NCI-H1105 (cell line): Measurements from ENCODE around the gene PPP1R27.

Experiments used
- DNase-seq: peaks from one replicate; lab custom pipeline; 2025; lab: John Stamatoyannopoulos, UW

The PPP1R27 gene

DNA sequence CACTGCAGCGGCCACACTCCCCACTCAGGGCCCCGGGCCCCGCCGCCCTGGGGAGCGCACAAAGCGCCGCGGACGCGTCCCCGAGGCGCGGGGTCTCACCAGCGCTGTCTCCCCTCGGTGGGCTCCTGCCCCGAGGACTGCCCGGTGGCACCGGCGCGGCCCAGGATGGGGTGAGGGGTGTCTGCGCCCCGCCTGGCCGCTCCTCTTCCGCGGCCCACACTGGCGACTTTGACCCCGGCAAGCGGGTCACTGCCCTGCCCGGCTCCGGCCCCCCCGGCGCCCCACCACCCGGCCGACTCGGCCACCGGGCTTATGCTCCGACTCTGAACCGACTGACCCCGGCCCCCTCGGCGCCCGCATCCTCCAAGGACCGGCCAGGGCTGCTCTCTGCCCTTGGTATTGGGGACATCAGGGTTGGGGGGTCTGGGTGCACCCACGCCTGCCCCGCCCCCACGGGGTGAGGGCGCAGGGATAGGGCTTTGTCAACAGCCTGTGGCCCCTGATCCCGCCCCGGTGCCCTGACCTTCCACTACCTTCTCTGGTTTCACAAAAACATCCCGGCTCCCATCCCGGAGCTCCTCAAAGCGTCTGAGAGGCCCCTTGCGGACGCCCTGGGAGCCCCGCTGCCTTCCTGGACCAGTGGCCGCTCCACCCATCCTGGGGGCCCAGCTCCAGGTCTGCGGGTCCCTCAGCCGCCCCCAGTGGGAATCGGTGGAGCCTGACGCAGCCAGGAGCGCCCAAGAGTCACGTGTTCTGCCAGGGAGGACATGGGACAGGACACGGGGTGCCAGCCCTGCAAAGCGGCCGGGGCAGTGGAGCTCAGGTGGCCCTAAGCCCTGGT is 30.1 kb downstream of the PPP1R27 start:
- no peak for DNase-seq

DNA sequence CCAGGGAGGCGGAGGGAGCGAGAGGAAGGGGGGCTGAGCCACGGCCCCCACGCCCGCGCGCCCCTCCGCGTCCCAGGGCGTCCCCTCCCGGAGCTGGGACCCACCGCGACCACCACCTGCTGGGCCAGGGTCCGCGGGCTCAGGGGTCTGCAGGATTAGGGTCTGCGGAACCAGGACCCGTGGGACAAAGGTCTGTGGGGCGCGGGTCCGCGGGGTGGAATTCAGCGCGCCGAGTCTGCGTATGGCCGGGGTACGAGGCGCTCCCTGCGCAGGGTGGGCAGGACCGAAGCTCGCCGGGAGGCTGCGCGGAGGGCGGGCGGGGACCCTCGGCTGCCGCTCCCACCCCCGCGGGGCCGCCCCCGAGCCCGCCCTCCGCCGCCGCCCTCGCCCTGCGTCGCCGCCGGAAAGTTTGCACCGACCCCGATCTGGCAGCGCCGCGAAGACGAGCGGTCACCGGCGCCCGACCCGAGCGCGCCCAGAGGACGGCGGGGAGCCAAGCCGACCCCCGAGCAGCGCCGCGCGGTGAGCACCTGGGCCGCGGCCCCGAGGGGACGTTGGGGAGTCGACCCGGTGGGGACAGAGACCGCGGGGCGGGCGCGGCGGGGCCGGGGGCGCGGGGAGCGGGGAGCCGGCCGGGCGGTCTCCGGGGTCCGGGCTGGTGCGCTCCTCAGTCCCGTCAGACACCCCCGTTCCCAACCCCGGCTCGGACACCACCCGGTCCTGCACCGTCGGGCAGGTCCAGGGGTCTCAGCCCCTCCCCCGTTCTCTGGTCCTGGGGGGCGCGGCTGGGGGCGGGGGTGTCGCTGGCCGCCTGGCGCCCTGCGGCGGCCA is 30.9 kb downstream of the PPP1R27 start, which contains the start of gene GCGR:
TSS of gene GCGR (plus strand) at position 423 of the 831 bp plus-strand sequence. CDS start 4,869 bp downstream, outside the sequence.
- no peak for DNase-seq

DNA sequence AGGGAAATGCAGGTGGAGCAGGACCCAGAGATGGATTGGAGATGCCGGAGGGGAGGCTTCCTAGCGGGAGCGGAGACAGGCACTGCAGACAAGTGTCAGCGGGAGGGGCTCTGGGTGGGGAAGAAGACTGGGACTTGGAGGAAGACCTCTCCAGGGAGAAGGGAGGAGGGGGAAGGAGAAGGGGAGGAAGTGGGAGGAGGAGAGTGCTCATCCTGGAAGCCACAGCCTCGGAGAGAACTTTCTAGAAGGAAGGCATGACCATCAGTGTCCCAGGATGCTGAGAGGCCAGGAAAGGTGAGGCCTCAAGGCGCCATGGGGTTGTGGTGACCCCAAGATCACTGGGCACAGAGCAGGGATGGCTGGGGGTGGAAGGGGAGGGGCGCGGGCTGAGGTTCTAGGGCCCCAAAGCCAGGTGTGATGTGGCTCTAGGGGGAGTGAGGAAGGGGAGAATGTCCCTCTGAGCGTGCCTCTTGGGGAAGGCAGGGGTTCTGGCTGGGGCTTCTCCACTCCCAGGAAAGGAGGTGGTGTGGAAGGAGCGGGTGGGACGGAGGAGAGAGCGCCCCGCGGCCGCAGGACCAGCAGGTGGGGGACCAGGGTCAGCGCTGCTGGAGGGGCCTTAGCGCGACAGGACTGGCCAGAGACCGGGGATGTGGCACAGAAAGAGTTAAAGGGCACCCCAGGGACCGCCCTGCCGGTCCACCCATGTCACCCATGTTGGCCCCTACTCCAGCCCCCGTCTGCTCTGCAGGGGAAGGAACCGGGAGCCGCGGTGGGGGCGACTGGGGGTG is 31.8 kb downstream of the PPP1R27 start:
- no peak for DNase-seq

DNA sequence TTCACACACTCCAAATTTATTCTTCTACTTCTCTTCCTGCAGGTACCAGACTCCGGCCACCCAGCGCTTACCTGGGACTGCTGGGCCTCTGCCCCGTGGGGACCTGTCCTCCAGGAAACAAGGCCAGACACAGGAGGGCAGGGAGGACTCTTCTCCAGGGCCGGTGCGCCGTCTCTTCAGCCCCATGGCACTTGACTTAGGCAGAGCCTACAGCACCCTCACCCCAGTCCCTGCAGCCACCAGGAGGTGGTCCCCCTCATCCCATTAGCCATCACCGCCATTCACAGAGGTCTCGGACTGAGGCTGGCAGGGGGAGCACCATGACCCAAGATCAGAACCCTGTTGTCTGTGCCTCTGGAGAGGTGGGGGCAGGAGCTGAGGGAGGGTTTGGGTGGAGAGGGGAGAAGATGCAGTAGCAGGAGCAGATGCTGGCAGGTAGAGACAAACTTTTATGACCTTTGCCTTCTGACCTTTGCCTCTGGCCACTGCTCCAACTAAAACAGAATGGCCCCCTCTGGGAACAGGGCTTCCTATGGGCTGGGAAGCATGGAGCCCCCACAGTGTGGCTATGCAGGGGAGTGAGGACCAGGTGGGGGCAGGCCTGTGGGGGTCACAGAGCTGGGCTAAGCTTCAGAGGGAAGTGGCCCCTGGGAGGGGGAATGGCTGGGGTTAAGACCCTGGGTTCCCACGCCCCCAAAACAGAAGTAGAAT is 32.6 kb downstream of the PPP1R27 start:
- DNase-seq, result no peak

DNA sequence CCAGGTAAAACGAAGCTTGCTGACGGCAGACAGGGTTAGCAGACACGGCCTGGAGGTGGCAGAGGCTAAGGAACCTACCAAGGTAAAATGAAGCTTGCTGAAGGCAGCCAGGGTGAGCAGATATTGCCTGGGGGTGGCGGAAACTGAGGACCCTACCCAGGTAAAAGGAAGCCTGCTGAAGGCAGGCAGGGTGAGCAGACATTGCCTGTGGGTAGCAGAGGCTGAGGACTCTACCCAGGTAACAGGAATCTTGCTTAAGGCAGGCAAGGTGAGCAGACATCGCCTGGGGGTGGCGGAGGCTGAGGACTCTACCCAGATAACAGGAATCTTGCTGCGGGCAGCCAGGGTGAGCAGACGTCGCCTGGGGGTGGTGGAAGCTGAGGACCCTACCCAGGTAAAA is 33.5 kb downstream of the PPP1R27 start:
- DNase-seq, result no peak

DNA sequence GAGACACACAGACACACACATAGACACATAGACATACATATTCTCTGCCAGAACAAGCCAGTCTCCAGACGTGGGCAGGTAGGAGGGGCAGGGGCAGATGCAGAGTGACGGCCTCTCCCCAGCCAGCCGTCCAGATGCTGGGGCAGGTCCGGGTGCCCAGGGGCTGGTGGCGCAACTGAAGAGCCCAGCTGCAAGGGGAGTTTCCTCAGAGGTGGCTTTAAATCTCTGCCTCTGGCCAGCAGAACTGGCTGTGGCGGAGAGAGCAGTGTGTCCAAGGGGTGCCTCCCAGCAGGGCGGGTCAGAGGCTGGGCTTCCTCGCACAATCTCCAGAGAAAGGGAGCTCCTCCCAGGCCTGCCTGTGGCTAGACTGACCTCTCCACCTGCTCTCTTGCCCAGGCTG is 40.3 kb downstream of the PPP1R27 start:
- DNase-seq, result no peak

DNA sequence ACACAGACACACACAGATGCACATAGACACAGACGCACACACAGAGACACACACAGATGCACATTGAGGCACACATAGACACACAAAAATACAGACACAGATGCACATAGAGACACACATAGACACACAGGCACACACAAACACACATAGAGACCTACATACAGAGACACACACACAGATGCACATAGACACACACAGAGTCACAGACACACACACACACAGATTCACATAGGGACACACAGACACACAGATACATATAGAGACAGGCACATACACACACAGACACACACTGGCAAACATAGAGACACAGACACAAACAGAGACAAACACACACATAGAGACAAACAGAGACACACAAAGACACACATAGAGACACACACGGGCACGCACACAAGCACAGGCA is 40.8 kb downstream of the PPP1R27 start:
- DNase-seq, result no peak

DNA sequence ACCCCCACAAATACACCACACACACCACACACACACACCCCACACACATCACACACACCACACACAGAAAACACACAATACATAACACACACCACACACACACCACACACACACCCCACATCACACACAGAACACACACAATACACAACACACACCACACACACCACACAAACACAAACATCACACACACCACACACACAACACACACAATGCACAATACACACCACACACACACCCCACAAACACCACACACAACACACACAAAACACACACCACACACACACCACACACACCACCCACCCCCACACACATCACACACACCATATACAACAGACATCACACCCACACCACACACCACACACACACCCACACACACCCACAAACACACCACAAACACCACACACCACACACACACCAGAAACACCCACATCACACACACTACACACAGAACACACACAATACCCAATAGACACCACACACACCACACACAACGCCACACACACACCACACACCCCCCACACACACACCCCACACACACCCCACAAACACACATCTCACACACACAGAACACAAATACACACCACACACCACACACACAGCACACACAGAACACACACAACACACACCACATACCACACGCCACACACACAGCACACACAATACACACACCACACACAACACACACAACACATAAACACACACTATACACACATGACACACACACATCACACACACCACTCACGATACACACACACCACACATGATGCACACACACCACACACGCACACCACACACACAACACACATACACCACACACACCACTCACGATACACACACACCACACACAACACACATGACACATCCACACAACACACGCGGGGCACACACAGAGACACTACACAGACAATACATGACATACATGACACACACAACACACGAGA is 41.9 kb downstream of the PPP1R27 start:
- no peak for DNase-seq
